Parathyroid adenoma (tissue), 2 donors: ENCODE results near the gene CAMKMT.
"Not testable (repeated sequence)": the region's sequence is repeated elsewhere in the genome, so short reads cannot be mapped to it uniquely, and the experiment has no call there.

Source experiments
- H2AFZ ChIP-seq: fragments of 300-600 bp; sonication (generic); one replicate; pipeline ENCODE4 v1.7.0; 2017; ENCODE audit warnings: antibody characterized with exemption, mild to moderate bottlenecking
- H3K27ac ChIP-seq: fragments of 300-600 bp; sonication (generic); one replicate; pipeline ENCODE4 v1.7.0; 2017
- H3K27me3 ChIP-seq: fragments of 300-600 bp; sonication (generic); one replicate; pipeline ENCODE4 v1.7.0; 2017; ENCODE audit warnings: low read length; ENCODE audit not compliant: control insufficient read depth, insufficient read depth
- H3K36me3 ChIP-seq: fragments of 300-600 bp; sonication (generic); one replicate; pipeline ENCODE4 v1.7.0; 2017; ENCODE audit warnings: low read length; ENCODE audit not compliant: control insufficient read depth, insufficient read depth
- H3K4me1 ChIP-seq: fragments of 300-600 bp; sonication (generic); one replicate; pipeline ENCODE4 v1.7.0; 2017; ENCODE audit warnings: control low read depth
- H3K4me2 ChIP-seq: fragments of 300-600 bp; sonication (generic); one replicate; pipeline ENCODE4 v1.7.0; 2017; ENCODE audit warnings: low read length
- H3K4me3 ChIP-seq: fragments of 300-600 bp; sonication (generic); one replicate; pipeline ENCODE4 v1.7.0; 2017; ENCODE audit warnings: low read depth, low read length
- H3K79me2 ChIP-seq: fragments of 300-600 bp; sonication (generic); one replicate; pipeline ENCODE4 v1.7.0; 2017; ENCODE audit warnings: control low read depth
- H3K9ac ChIP-seq: fragments of 300-600 bp; sonication (generic); one replicate; pipeline ENCODE4 v1.7.0; 2017; ENCODE audit warnings: mild to moderate bottlenecking
- H3K9me3 ChIP-seq: fragments of 300-600 bp; sonication (generic); one replicate; pipeline ENCODE4 v1.7.0; 2017; ENCODE audit warnings: low read length; ENCODE audit not compliant: control insufficient read depth
- CTCF ChIP-seq: fragments of 300-600 bp; sonication (generic); IDR thresholded peaks from one replicate; pipeline ENCODE4 v1.7.0; 2017; ENCODE audit warnings: antibody characterized with exemption, mild to moderate bottlenecking
- donor health status: primary hyperparathyroidism.

CAMKMT gene

GRCh38 chr2:44496130-44496529 lies 134.4 kb downstream of the CAMKMT start:
- H3K79me2 ChIP-seq: no peaks in the 10 kb centered on the region
- no peaks in the 10 kb centered on the region for H3K27me3 ChIP-seq
- H3K36me3 ChIP-seq: no peaks in the 10 kb centered on the region
- H3K9ac ChIP-seq: no peak overlapping the region
- TF ChIP-seq CTCF: no peak
- no peaks in the 10 kb centered on the region for H3K9me3 ChIP-seq
- H2AFZ ChIP-seq: no peak overlapping the region
- no peak overlapping the region for H3K4me2 ChIP-seq
- H3K4me1 ChIP-seq: no peaks in the 10 kb centered on the region
- H3K27ac ChIP-seq: no peak overlapping the region
- H3K4me3 ChIP-seq: no peak overlapping the region

- no peak for TF ChIP-seq CTCF
- Histone ChIP-seq H3K27ac (no peak overlapping the region), H3K27me3 (no peaks in the 10 kb centered on the region), H3K4me3 (no peak overlapping the region), H3K36me3 (no peaks in the 10 kb centered on the region), H3K9me3 (no peaks in the 10 kb centered on the region), H3K9ac (no peak overlapping the region), H3K79me2 (no peaks in the 10 kb centered on the region), H3K4me1 (no peaks in the 10 kb centered on the region), H2AFZ (no peak overlapping the region), H3K4me2 (no peak overlapping the region)
Measured at GRCh38 chr2:44498551-44498950, 136.8 kb downstream of the CAMKMT start.

- not testable (repeated sequence) for H3K9ac ChIP-seq, H3K79me2 ChIP-seq, H3K9me3 ChIP-seq, H3K27me3 ChIP-seq, H3K4me2 ChIP-seq, H3K4me3 ChIP-seq, H3K36me3 ChIP-seq, H3K4me1 ChIP-seq, H2AFZ ChIP-seq, H3K27ac ChIP-seq
Measured at GRCh38 chr2:44505664-44506063, 143.9 kb downstream of the CAMKMT start.

GRCh38 chr2:44510246-44510645 lies 148.5 kb downstream of the CAMKMT start:
- Histone ChIP-seq H3K27me3 (no peaks in the 10 kb centered on the region), H3K79me2 (no peaks in the 10 kb centered on the region), H3K4me1 (no peaks in the 10 kb centered on the region), H3K9ac (no peak overlapping the region), H3K4me3 (no peak overlapping the region), H3K4me2 (no peak overlapping the region), H3K36me3 (no peaks in the 10 kb centered on the region), H3K27ac (no peak overlapping the region), H3K9me3 (no peaks in the 10 kb centered on the region), H2AFZ (no peak overlapping the region)
- TF ChIP-seq CTCF: no peak

- no peaks in the 10 kb centered on the region for H3K27me3 ChIP-seq
- H2AFZ ChIP-seq: no peak overlapping the region
- H3K4me3 ChIP-seq: no peak overlapping the region
- no peak overlapping the region for H3K27ac ChIP-seq
- no peaks in the 10 kb centered on the region for H3K36me3 ChIP-seq
- H3K4me1 ChIP-seq: no peaks in the 10 kb centered on the region
- H3K9me3 ChIP-seq: no peaks in the 10 kb centered on the region
- H3K9ac ChIP-seq: no peak overlapping the region
- TF ChIP-seq CTCF: no peak
- H3K4me2 ChIP-seq: no peak overlapping the region
- H3K79me2 ChIP-seq: no peaks in the 10 kb centered on the region
Measured at GRCh38 chr2:44515416-44515815, 153.7 kb downstream of the CAMKMT start.
